ENCODE data around the gene UBE2E2.

Gene UBE2E2

DNA sequence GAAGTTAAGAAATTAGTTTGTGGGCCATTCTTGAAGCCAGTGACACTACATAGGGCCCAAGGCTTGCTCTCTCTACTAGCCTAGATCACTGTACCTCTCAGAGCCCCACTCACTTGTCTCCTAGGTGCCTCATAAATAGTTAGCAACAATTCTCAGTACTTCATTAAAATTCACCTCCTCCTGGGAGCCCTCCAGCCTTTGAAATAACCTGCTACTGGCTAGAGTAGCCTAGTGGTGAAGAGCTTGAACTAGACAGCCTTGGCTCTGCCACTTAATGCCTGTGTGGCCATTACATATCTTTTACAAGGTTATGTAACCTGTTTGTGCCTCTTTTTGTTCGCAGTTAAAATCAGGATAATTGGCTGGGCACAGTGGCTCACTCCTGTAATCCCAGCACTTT, 89.3 kb downstream of the UBE2E2 start:
- TF ChIP-seq, protein P1, sequence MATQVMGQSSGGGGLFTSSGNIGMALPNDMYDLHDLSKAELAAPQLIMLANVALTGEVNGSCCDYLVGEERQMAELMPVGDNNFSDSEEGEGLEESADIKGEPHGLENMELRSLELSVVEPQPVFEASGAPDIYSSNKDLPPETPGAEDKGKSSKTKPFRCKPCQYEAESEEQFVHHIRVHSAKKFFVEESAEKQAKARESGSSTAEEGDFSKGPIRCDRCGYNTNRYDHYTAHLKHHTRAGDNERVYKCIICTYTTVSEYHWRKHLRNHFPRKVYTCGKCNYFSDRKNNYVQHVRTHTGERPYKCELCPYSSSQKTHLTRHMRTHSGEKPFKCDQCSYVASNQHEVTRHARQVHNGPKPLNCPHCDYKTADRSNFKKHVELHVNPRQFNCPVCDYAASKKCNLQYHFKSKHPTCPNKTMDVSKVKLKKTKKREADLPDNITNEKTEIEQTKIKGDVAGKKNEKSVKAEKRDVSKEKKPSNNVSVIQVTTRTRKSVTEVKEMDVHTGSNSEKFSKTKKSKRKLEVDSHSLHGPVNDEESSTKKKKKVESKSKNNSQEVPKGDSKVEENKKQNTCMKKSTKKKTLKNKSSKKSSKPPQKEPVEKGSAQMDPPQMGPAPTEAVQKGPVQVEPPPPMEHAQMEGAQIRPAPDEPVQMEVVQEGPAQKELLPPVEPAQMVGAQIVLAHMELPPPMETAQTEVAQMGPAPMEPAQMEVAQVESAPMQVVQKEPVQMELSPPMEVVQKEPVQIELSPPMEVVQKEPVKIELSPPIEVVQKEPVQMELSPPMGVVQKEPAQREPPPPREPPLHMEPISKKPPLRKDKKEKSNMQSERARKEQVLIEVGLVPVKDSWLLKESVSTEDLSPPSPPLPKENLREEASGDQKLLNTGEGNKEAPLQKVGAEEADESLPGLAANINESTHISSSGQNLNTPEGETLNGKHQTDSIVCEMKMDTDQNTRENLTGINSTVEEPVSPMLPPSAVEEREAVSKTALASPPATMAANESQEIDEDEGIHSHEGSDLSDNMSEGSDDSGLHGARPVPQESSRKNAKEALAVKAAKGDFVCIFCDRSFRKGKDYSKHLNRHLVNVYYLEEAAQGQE (IDR thresholded peaks at IDR 0.05; ENCODE audit: insufficient read depth in 1 of 2, low read depth in 2 of 2, low read length in 2 of 2) = no peak
- TF ChIP-seq TAF1 (IDR thresholded peaks at IDR 0.05; ENCODE audit: borderline replicate concordance, insufficient read depth, low read length) (no peak), SIN3A (IDR thresholded peaks at IDR 0.05; ENCODE audit: borderline replicate concordance, insufficient read depth, low read length) (no peak), FOXP2 (optimal IDR thresholded peaks at IDR 0.05; ENCODE audit: borderline replicate concordance, extremely low read depth, extremely low read length, insufficient read depth) (no peak), POLR2AphosphoS5 (IDR thresholded peaks at IDR 0.05; ENCODE audit: low read depth, low read length) (no peak)

DNA sequence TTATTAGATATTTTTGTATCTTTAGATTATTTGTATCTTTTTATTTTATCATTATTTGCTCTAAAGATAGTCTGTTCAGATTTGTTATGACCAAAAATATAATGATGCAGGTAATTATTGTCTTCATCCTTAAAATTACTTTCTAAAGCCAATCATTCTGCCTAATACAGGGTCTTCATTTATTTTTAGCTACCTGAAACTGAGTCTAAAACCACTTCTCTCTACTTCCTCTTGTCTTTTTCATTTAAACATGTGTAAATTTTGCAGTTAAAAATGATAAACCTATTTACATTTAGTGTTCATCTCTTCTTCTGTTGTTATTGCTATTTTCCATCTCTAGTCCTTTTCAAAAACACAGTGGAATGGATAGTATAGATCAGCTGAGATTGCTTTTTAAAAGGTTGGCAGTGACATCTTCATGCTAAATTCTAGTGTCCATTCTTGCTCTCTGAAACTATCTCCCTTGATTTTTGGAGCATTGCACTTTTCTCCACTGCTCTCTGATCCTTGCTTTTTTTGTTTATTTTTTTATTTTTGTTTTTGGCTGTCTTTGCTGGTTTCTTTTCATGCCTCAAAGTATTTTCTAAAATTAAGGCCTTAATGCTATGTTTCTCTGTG, 91.8 kb downstream of the UBE2E2 start:
- no peak for TF ChIP-seq FOXP2 (optimal IDR thresholded peaks at IDR 0.05; ENCODE audit: borderline replicate concordance, extremely low read depth, extremely low read length, insufficient read depth)
- TF ChIP-seq POLR2AphosphoS5 (IDR thresholded peaks at IDR 0.05; ENCODE audit: low read depth, low read length) = no peak
- TF ChIP-seq, protein P1 (IDR thresholded peaks at IDR 0.05; ENCODE audit: insufficient read depth in 1 of 2, low read depth in 2 of 2, low read length in 2 of 2) = no peak

DNA sequence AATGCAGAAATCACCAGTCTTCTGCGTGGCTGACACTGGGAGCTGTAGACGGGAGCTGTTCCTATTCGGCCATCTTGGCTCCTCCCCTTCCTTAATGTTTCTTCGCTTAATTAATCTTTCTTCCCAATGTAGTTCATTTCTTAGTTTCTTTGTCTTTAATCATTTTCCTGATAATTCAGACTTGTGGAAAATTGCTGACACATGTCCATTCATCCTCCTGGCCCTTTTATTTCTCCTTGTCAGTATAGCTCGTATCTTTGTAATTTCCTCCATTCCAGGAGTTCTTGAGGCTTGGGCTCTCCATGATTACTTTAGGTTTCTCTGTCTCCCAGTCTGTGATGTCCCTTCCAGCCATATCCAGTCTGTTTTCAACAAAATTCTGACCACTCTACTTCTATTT, 98.7 kb downstream of the UBE2E2 start:
- TF ChIP-seq SIN3A (IDR thresholded peaks at IDR 0.05; ENCODE audit: borderline replicate concordance, insufficient read depth, low read length) (no peak), FOXP2 (optimal IDR thresholded peaks at IDR 0.05; ENCODE audit: borderline replicate concordance, extremely low read depth, extremely low read length, insufficient read depth) (no peak), TAF1 (IDR thresholded peaks at IDR 0.05; ENCODE audit: borderline replicate concordance, insufficient read depth, low read length) (no peak), POLR2AphosphoS5 (IDR thresholded peaks at IDR 0.05; ENCODE audit: low read depth, low read length) (no peak)
- TF ChIP-seq, protein P1 (IDR thresholded peaks at IDR 0.05; ENCODE audit: insufficient read depth in 1 of 2, low read depth in 2 of 2, low read length in 2 of 2) = no peak

DNA sequence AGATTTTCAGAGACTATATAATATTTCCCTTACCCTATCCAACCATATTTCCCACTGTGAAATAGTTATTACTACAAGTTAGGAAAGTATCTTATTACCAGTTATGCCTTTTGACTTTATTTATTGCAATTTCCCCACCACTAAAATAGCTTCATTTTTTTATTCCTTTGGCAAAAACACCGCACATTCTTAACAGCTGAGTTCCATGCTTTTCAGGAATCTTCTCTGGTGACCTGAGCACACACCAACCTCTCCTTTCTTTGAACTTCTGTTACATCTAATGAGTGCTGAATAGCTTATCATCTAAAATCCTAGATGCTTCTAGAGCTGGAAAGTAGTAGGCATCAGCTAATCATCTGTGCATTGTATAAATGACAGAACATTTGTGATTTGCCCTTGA, 99.1 kb downstream of the UBE2E2 start:
- no peak for TF ChIP-seq FOXP2 (optimal IDR thresholded peaks at IDR 0.05; ENCODE audit: borderline replicate concordance, extremely low read depth, extremely low read length, insufficient read depth)
- TF ChIP-seq, protein P1 (IDR thresholded peaks at IDR 0.05; ENCODE audit: insufficient read depth in 1 of 2, low read depth in 2 of 2, low read length in 2 of 2) = no peak
- TF ChIP-seq TAF1 (IDR thresholded peaks at IDR 0.05; ENCODE audit: borderline replicate concordance, insufficient read depth, low read length) = no peak
- TF ChIP-seq POLR2AphosphoS5 (IDR thresholded peaks at IDR 0.05; ENCODE audit: low read depth, low read length) = no peak
- no peak for TF ChIP-seq SIN3A (IDR thresholded peaks at IDR 0.05; ENCODE audit: borderline replicate concordance, insufficient read depth, low read length)
